Measurements from ENCODE around the gene CLCC1.

DNA sequence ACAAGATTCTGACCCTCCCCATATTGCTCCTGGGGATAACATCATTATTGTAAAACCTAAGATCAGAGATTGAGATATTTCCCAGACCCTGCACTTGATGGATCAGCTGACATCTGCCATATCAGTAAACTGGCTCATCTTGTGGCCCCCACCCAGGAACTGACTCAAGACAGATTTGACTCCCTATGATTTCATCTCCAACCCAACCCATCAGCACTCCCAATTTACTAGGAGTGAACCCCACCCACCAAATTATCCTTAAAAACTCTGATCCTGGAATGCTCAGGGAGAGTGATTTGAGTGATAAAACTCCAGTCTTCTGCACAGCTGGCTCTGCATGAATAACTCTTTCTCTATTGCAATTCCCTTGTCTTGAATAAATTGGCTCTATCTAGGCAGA lies 6.1 kb upstream of the CLCC1 start:
- TF ChIP-seq, protein P1, sequence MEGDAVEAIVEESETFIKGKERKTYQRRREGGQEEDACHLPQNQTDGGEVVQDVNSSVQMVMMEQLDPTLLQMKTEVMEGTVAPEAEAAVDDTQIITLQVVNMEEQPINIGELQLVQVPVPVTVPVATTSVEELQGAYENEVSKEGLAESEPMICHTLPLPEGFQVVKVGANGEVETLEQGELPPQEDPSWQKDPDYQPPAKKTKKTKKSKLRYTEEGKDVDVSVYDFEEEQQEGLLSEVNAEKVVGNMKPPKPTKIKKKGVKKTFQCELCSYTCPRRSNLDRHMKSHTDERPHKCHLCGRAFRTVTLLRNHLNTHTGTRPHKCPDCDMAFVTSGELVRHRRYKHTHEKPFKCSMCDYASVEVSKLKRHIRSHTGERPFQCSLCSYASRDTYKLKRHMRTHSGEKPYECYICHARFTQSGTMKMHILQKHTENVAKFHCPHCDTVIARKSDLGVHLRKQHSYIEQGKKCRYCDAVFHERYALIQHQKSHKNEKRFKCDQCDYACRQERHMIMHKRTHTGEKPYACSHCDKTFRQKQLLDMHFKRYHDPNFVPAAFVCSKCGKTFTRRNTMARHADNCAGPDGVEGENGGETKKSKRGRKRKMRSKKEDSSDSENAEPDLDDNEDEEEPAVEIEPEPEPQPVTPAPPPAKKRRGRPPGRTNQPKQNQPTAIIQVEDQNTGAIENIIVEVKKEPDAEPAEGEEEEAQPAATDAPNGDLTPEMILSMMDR (conservative IDR thresholded peaks at IDR 0.05; ENCODE audit: low read depth, low read length) = no peak
- no peak for TF ChIP-seq EZH2 (IDR thresholded peaks at IDR 0.05; ENCODE audit: borderline replicate concordance, low read depth, low read length, poor library complexity, severe bottlenecking)

Measured in A673 (cell line).